ENCODE results near the gene ETS2. TPM values are rescaled to one million over a fixed set of nuclear protein-coding genes. Genes with fewer than 3 reads are reported as not detected.
A peak's percentile ranks its signal among the peaks of the same experiment; 100 is the strongest.

Gene ETS2
- total and polyA plus RNA-seq, 12 donors, result 26.2 to 81.5 (median 43.8) TPM

- ATAC-seq, result no peak
- Histone ChIP-seq H3K36me3 (peaks cover 11 to 98% (median 96%) of the 10 kb centered on the region in 9 donors), H3K27ac (peak overlapping the region in 1 of 10 donors; percentile 87), H3K27me3 (no peaks in the 10 kb centered on the region), H3K4me3 (no peak overlapping the region), H3K9me3 (no peaks in the 10 kb centered on the region), H3K4me1 (peaks cover 0 to 82% (median 39%) of the 10 kb centered on the region in 9 donors)
- 89 to 95% methylated on average over 14 of the region's 14 CpGs for WGBS, 2 donors
- no peak for TF ChIP-seq CTCF (IDR thresholded peaks at IDR 0.05)
- DNase-seq, result no peak
- intact Hi-C loops (cut with DNase I), result no loop called here
These were observed 13.5 kb downstream of the ETS2 start for GRCh38 chr21:38819051-38819718.

- H3K4me3 ChIP-seq, result no peak overlapping the region
- DNase-seq (no peak), ATAC-seq (no peak)
- intact Hi-C loops (cut with DNase I), result loop anchor here in 3 of 10 donors (5.0 kb wide), 2 partner anchors 88 to 168 kb away; no protein-coding TSS in a partner anchor
- H3K27ac ChIP-seq, result peak overlapping the region in 3 of 10 donors; percentile 6 to 87 (median 27)
- H3K27me3 ChIP-seq, result no peaks in the 10 kb centered on the region
- no peaks in the 10 kb centered on the region for H3K9me3 ChIP-seq
- H3K36me3 ChIP-seq, result peaks cover 11 to 98% (median 96%) of the 10 kb centered on the region in 9 donors
- no peak for TF ChIP-seq CTCF (IDR thresholded peaks at IDR 0.05)
- WGBS, 2 donors, result 86 to 88% methylated on average over 8 of the region's 8 CpGs
- peaks cover 0 to 82% (median 43%) of the 10 kb centered on the region in 9 donors for H3K4me1 ChIP-seq
These were observed 14.0 kb downstream of the ETS2 start for GRCh38 chr21:38819719-38820159.

GRCh38 chr21:38820471-38821239, 14.9 kb downstream of the ETS2 start:
- Histone ChIP-seq H3K36me3 (peaks cover 11 to 95% (median 87%) of the 10 kb centered on the region in 9 donors), H3K27me3 (no peaks in the 10 kb centered on the region), H3K27ac (peak overlapping the region in 8 of 10 donors; percentile 29 to 87 (median 62)), H3K9me3 (no peaks in the 10 kb centered on the region), H3K4me3 (no peak overlapping the region), H3K4me1 (peaks cover 0 to 81% (median 43%) of the 10 kb centered on the region in 9 donors)
- DNase-seq (no peak), ATAC-seq (peak in 1 of 8 donors; percentile 5)
- WGBS, 2 donors, result 84% methylated on average over 18 of the region's 18 CpGs
- intact Hi-C loops (cut with DNase I), result loop anchor here in 3 of 10 donors (5.0 kb wide), 2 partner anchors 87 to 167 kb away; no protein-coding TSS in a partner anchor
- TF ChIP-seq CTCF (IDR thresholded peaks at IDR 0.05), result no peak

- no peaks in the 10 kb centered on the region for H3K27me3 ChIP-seq
- peaks cover 0 to 81% (median 43%) of the 10 kb centered on the region in 9 donors for H3K4me1 ChIP-seq
- intact Hi-C loops (cut with DNase I), result loop anchor here in 3 of 10 donors (5.0 kb wide), 2 partner anchors 86 to 166 kb away; no protein-coding TSS in a partner anchor
- H3K27ac ChIP-seq, result peak overlapping the region in 8 of 10 donors; percentile 29 to 87 (median 62)
- peaks cover 0 to 5% (median 0%) of the 10 kb centered on the region in 11 donors for H3K9me3 ChIP-seq
- no peak overlapping the region for H3K4me3 ChIP-seq
- DNase-seq (no peak), ATAC-seq (no peak)
- H3K36me3 ChIP-seq, result peaks cover 11 to 91% (median 85%) of the 10 kb centered on the region in 9 donors
- WGBS, 2 donors, result 63 to 67% methylated on average over 6 of the region's 6 CpGs
- TF ChIP-seq CTCF (IDR thresholded peaks at IDR 0.05), result no peak
These were observed 15.5 kb downstream of the ETS2 start for GRCh38 chr21:38821248-38821647.
